ENCODE measurements around the gene SGIP1.

DNA sequence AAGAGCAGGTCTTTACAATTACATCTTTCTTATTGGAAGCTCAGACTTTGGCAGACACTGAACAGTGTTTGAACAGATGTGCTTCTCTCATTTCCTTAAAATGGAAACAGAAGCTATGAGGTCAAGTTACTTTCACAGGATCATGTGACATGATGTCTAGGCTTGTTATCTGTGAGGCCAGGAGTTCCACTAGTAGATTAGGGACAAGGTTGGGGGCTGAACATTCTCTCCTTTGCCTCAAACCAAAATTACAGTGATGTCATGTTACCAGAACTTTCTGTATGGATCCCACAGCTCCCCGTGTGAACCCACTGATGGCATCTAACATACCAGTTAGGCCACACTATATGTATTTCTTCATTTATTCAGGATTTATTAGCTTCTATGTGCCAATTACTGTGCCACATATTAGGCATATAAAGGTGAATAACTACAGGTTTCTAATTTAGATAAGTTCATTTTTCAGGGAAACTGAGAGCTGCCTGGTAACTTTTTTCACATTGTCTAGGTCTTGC is 224.3 kb downstream of the SGIP1 start:
- TF ChIP-seq POLR2A (IDR thresholded peaks at IDR 0.05) (no peak), EP300 (IDR thresholded peaks at IDR 0.05) (no peak), POLR2AphosphoS5 (IDR thresholded peaks at IDR 0.05) (no peak)
- TF ChIP-seq, protein P1, sequence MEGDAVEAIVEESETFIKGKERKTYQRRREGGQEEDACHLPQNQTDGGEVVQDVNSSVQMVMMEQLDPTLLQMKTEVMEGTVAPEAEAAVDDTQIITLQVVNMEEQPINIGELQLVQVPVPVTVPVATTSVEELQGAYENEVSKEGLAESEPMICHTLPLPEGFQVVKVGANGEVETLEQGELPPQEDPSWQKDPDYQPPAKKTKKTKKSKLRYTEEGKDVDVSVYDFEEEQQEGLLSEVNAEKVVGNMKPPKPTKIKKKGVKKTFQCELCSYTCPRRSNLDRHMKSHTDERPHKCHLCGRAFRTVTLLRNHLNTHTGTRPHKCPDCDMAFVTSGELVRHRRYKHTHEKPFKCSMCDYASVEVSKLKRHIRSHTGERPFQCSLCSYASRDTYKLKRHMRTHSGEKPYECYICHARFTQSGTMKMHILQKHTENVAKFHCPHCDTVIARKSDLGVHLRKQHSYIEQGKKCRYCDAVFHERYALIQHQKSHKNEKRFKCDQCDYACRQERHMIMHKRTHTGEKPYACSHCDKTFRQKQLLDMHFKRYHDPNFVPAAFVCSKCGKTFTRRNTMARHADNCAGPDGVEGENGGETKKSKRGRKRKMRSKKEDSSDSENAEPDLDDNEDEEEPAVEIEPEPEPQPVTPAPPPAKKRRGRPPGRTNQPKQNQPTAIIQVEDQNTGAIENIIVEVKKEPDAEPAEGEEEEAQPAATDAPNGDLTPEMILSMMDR (IDR thresholded peaks at IDR 0.05): no peak
